Measurements from ENCODE around the gene VCL. TPM values are rescaled to one million over a fixed set of nuclear protein-coding genes. Genes with fewer than 3 reads are reported as not detected.

VCL gene
- total RNA-seq, 2 experiments from 2014 or later = 18.5 to 19.7 TPM

- H3K27ac ChIP-seq (ENCODE audit: low read depth in 1 of 2, low read length in 2 of 2) = no peak overlapping the region
- H3K9me3 Mint-ChIP-seq = no peaks in the 10 kb centered on the region
Observed at GRCh38 chr10:74110120-74110519, 112.2 kb downstream of the VCL start.

DNA sequence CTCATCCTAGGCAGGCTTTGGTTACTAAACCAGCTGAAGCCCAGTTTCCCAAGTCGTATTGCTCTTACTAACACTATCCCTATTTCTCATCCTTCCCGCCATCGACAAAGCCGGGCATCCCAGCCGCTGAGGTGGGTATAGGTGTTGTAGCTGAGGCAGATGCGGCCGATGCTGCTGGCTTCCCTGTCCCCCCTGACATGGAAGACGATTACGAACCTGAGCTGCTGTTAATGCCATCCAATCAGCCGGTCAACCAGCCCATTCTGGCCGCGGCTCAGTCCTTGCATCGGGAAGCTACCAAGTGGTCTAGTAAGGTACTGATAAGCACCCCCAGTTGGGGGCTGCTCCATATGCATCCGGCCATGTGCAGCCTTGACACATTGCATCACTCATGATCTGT is 113.9 kb downstream of the VCL start:
- TF ChIP-seq CTCF (IDR thresholded peaks at IDR 0.05) = no peak
- Mint-ChIP-seq H3K4me1 (ENCODE audit: low read depth) (peaks cover 6% of the 10 kb centered on the region), H3K27me3 (no peaks in the 10 kb centered on the region), H3K27ac (no peak overlapping the region), H3K36me3 (ENCODE audit: low read depth) (peaks cover 99% of the 10 kb centered on the region), H3K9me3 (no peaks in the 10 kb centered on the region), H3K4me3 (no peak overlapping the region)
- Histone ChIP-seq H3K4me3 (ENCODE audit: low read length) (no peak overlapping the region), H3K36me3 (ENCODE audit: insufficient read depth, low read length) (peaks cover 98% of the 10 kb centered on the region), H3K4me1 (ENCODE audit: insufficient read depth, low read length) (peaks cover 4% of the 10 kb centered on the region), H3K27ac (ENCODE audit: low read depth in 1 of 2, low read length in 2 of 2) (no peak overlapping the region), H3K9me3 (ENCODE audit: control insufficient read depth in 1 of 2, insufficient read depth in 1 of 2, low read length in 2 of 2) (no peaks in the 10 kb centered on the region), H3K27me3 (ENCODE audit: control insufficient read depth in 1 of 2, insufficient read depth in 2 of 2, low read length in 2 of 2) (no peaks in the 10 kb centered on the region)
- CTCF ChIA-PET = interaction anchor here (1.2 kb wide), 1 partner anchor 132 kb away, joined by 3 read pairs; no protein-coding TSS in a partner anchor
- DNase-seq (no peak), ATAC-seq (ENCODE audit: poor library complexity) (no peak)
- POLR2A ChIA-PET = no interaction called here
- intact Hi-C loops (cut with DNase I, micrococcal nuclease) = no loop called here

More at GRCh38 chr10:74110120-74110519, 112.2 kb downstream of the VCL start:
- Mint-ChIP-seq H3K4me1 (ENCODE audit: low read depth) (no peaks in the 10 kb centered on the region), H3K4me3 (no peak overlapping the region), H3K27ac (peak overlapping the region; percentile 37), H3K27me3 (no peaks in the 10 kb centered on the region), H3K36me3 (ENCODE audit: low read depth) (peaks cover 97% of the 10 kb centered on the region)
- no peak for TF ChIP-seq CTCF (IDR thresholded peaks at IDR 0.05)
- Histone ChIP-seq H3K27me3 (ENCODE audit: control insufficient read depth in 1 of 2, insufficient read depth in 2 of 2, low read length in 2 of 2) (no peaks in the 10 kb centered on the region), H3K4me3 (ENCODE audit: low read length) (no peak overlapping the region), H3K9me3 (ENCODE audit: control insufficient read depth in 1 of 2, insufficient read depth in 1 of 2, low read length in 2 of 2) (no peaks in the 10 kb centered on the region), H3K36me3 (ENCODE audit: insufficient read depth, low read length) (peaks cover 94% of the 10 kb centered on the region), H3K4me1 (ENCODE audit: insufficient read depth, low read length) (no peaks in the 10 kb centered on the region)
- ChIA-PET CTCF (interaction anchor here (0.6 kb wide), 2 partner anchors 8 to 29 kb away, joined by 4 to 5 read pairs; no protein-coding TSS in a partner anchor), POLR2A (interaction anchor here (1.5 kb wide), 1 partner anchor 13 kb away, joined by 4 read pairs; no protein-coding TSS in a partner anchor)
- no peak for ATAC-seq (ENCODE audit: poor library complexity)
- DNase-seq = no peak
- intact Hi-C loops (cut with DNase I, micrococcal nuclease) = no loop called here

DNA sequence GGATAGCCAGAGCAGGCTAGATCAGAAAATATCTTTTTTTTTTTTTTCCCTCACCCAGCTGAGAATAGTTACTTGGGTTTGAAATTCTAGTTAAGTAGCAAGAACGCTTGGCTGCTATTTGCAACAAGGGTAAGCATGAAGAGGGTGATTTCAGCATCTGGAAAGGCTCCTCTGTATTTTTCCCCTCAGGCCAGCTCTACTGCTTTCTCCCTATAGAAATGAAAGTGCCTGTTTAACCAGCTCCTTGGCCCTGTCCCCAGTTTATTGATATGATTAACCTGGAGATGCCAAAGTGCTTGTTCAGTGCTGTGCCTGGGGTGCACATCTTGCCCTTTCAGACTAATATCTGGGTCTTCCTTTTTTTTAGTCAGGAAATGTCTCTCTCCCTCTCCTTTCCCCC is 115.6 kb downstream of the VCL start:
- peaks cover 99% of the 10 kb centered on the region for H3K36me3 Mint-ChIP-seq (ENCODE audit: low read depth)
- peak overlapping the region; percentile 2 for H3K27ac Mint-ChIP-seq
- TF ChIP-seq CTCF (IDR thresholded peaks at IDR 0.05) = no peak
- H3K27me3 Mint-ChIP-seq = no peaks in the 10 kb centered on the region
- intact Hi-C loops (cut with DNase I, micrococcal nuclease) = no loop called here
- Histone ChIP-seq H3K27me3 (ENCODE audit: control insufficient read depth in 1 of 2, insufficient read depth in 2 of 2, low read length in 2 of 2) (no peaks in the 10 kb centered on the region), H3K27ac (ENCODE audit: low read depth in 1 of 2, low read length in 2 of 2) (no peak overlapping the region), H3K4me3 (ENCODE audit: low read length) (no peak overlapping the region), H3K36me3 (ENCODE audit: insufficient read depth, low read length) (peaks cover 99% of the 10 kb centered on the region), H3K4me1 (ENCODE audit: insufficient read depth, low read length) (peaks cover 4% of the 10 kb centered on the region), H3K9me3 (ENCODE audit: control insufficient read depth in 1 of 2, insufficient read depth in 1 of 2, low read length in 2 of 2) (no peaks in the 10 kb centered on the region)
- ATAC-seq (ENCODE audit: poor library complexity) = no peak
- no peaks in the 10 kb centered on the region for H3K9me3 Mint-ChIP-seq
- peaks cover 6% of the 10 kb centered on the region for H3K4me1 Mint-ChIP-seq (ENCODE audit: low read depth)
- CTCF ChIA-PET = no interaction called here
- POLR2A ChIA-PET = no interaction called here
- no peak for DNase-seq
- no peak overlapping the region for H3K4me3 Mint-ChIP-seq

Measured in CD4-positive, alpha-beta T cell (primary cell).